Activated CD4-positive, alpha-beta T cell treated with anti-CD3 and anti-CD28 coated beads for 48 hours (primary cell): ENCODE results near the gene RFFL.

Experiments used
- DNase-seq: peaks from one replicate; pipeline ENCODE4 v3.0.0-alpha.2; 2020

Gene RFFL

DNA sequence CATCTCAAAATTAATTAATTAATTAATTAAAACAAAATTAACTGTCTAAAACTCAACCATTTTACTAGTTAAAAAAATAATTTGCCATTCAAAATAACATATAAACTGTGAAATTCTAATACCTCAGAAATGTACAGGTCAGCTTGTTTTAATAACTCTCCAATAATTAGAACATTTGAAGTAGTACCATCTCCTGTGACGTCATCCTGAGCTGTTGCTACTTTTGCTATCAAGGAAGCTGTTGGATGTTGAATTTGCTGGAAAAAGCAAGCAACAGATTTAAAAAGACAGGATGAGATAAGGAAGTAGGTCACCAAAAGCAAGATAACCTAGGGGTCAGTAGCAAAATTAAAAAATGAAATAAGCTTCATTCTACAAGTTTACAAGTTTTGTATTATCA is 105.1 kb downstream of the RFFL start:
- no peak for DNase-seq
